Activated naive CD8-positive, alpha-beta T cell (primary cell): ENCODE results near the gene SLC18B1.

Source experiments
- H3K27ac Mint-ChIP-seq: one replicate; pipeline ENCODE4 v1.8.0; 2021; ENCODE audit warnings: mixed read lengths
- H3K27me3 Mint-ChIP-seq: one replicate; pipeline ENCODE4 v1.8.0; 2021; ENCODE audit warnings: mixed read lengths
- H3K36me3 Mint-ChIP-seq: one replicate; pipeline ENCODE4 v1.8.0; 2021; ENCODE audit warnings: mixed read lengths
- H3K4me1 Mint-ChIP-seq: one replicate; pipeline ENCODE4 v1.8.0; 2021; ENCODE audit warnings: low read depth, mixed read lengths
- H3K4me3 Mint-ChIP-seq: one replicate; pipeline ENCODE4 v1.8.0; 2021; ENCODE audit warnings: mild to moderate bottlenecking, mixed read lengths
- H3K9me3 Mint-ChIP-seq: one replicate; pipeline ENCODE4 v1.8.0; 2021; ENCODE audit warnings: low read depth, mixed read lengths

Gene SLC18B1

GRCh38 chr6:132736239-132736638 lies 62.2 kb downstream of the SLC18B1 start:
- H3K27ac Mint-ChIP-seq = no peak overlapping the region
- peaks cover 10% of the 10 kb centered on the region for H3K9me3 Mint-ChIP-seq

GRCh38 chr6:132734694-132735236 lies 63.7 kb downstream of the SLC18B1 start:
- Mint-ChIP-seq H3K4me1 (peaks cover 12% of the 10 kb centered on the region), H3K27me3 (no peaks in the 10 kb centered on the region), H3K36me3 (peaks cover 11% of the 10 kb centered on the region), H3K4me3 (no peak overlapping the region), H3K9me3 (peaks cover 9% of the 10 kb centered on the region), H3K27ac (no peak overlapping the region)

More at GRCh38 chr6:132736239-132736638, 62.2 kb downstream of the SLC18B1 start:
- Mint-ChIP-seq H3K4me3 (no peak overlapping the region), H3K4me1 (peaks cover 12% of the 10 kb centered on the region), H3K36me3 (peaks cover 17% of the 10 kb centered on the region), H3K27me3 (no peaks in the 10 kb centered on the region)

DNA sequence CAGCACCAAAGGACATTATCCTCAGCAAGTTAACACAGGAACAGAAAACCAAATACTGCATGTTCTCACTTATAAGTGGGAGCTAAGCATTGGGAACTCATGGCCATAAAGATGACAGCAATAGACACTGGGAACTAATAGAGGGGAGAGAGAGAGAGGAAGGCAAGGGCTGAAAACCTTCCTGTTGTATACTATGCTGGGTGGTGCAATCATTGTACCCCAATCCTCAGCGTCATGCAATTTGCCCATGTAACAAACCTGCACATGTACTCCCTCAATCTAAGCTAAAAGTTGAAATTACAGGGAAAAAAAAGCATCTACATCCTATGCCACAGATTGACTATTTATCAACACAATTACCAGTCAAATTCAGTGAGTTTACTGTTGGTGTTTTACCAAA lies 64.6 kb downstream of the SLC18B1 start:
- Mint-ChIP-seq H3K36me3 (peaks cover 6% of the 10 kb centered on the region), H3K27ac (no peak overlapping the region), H3K9me3 (peaks cover 5% of the 10 kb centered on the region), H3K4me1 (peaks cover 12% of the 10 kb centered on the region), H3K4me3 (no peak overlapping the region), H3K27me3 (no peaks in the 10 kb centered on the region)

GRCh38 chr6:132733283-132733682 lies 65.2 kb downstream of the SLC18B1 start:
- Mint-ChIP-seq H3K27ac (no peak overlapping the region), H3K27me3 (no peaks in the 10 kb centered on the region), H3K4me3 (no peak overlapping the region), H3K9me3 (peaks cover 3% of the 10 kb centered on the region), H3K36me3 (peaks cover 4% of the 10 kb centered on the region), H3K4me1 (peaks cover 12% of the 10 kb centered on the region)

DNA sequence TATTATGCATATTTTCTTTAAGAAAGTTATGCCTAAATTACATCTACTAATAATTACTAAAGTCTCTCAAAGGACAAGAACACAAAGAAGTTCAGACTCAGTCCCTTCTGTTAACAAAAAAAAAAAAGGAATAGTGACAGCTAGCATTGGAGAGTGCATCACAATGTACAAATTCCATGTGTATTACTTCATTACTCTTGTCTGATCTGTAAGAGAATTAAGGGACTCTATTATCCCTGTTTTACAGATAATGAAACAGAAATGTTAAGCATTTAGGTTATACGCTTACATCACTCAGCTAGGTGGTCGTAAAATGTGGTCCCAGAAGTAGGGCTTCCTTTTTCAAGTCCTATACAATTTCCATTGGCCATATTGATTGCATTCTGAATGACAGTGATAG lies 67.4 kb downstream of the SLC18B1 start:
- no peak overlapping the region for H3K4me3 Mint-ChIP-seq
- no peaks in the 10 kb centered on the region for H3K9me3 Mint-ChIP-seq
- no peaks in the 10 kb centered on the region for H3K27me3 Mint-ChIP-seq
- H3K4me1 Mint-ChIP-seq = peaks cover 2% of the 10 kb centered on the region
- no peaks in the 10 kb centered on the region for H3K36me3 Mint-ChIP-seq
- no peak overlapping the region for H3K27ac Mint-ChIP-seq

DNA sequence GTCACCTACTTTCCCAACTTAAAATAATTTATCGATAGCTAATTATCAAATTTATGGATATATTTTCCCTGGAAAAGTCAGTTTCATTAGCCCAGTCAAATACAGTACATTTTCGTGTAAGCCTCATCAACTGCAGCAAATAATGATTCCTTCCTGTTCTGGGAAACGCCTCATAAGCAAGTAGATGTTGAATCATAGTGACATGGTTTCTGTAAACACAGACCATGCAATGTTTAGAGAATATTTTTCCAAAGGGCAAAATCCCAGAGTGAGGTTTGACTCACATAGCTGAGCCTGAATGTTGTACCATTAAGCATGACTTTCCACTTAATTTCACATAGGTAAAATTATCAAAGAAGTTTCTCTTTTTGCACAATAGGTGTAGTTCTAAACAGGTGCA lies 67.9 kb downstream of the SLC18B1 start:
- Mint-ChIP-seq H3K4me3 (no peak overlapping the region), H3K9me3 (no peaks in the 10 kb centered on the region), H3K27ac (no peak overlapping the region), H3K36me3 (no peaks in the 10 kb centered on the region), H3K27me3 (no peaks in the 10 kb centered on the region), H3K4me1 (no peaks in the 10 kb centered on the region)

GRCh38 chr6:132728616-132729015 lies 69.8 kb downstream of the SLC18B1 start:
- Mint-ChIP-seq H3K9me3 (no peaks in the 10 kb centered on the region), H3K27ac (no peak overlapping the region), H3K4me3 (no peak overlapping the region), H3K36me3 (no peaks in the 10 kb centered on the region), H3K27me3 (no peaks in the 10 kb centered on the region), H3K4me1 (no peaks in the 10 kb centered on the region)

GRCh38 chr6:132726608-132726975 lies 71.8 kb downstream of the SLC18B1 start:
- H3K27ac Mint-ChIP-seq = no peak overlapping the region
- no peaks in the 10 kb centered on the region for H3K27me3 Mint-ChIP-seq
- H3K4me3 Mint-ChIP-seq = no peak overlapping the region
- no peaks in the 10 kb centered on the region for H3K36me3 Mint-ChIP-seq
- no peaks in the 10 kb centered on the region for H3K9me3 Mint-ChIP-seq
- H3K4me1 Mint-ChIP-seq = no peaks in the 10 kb centered on the region

DNA sequence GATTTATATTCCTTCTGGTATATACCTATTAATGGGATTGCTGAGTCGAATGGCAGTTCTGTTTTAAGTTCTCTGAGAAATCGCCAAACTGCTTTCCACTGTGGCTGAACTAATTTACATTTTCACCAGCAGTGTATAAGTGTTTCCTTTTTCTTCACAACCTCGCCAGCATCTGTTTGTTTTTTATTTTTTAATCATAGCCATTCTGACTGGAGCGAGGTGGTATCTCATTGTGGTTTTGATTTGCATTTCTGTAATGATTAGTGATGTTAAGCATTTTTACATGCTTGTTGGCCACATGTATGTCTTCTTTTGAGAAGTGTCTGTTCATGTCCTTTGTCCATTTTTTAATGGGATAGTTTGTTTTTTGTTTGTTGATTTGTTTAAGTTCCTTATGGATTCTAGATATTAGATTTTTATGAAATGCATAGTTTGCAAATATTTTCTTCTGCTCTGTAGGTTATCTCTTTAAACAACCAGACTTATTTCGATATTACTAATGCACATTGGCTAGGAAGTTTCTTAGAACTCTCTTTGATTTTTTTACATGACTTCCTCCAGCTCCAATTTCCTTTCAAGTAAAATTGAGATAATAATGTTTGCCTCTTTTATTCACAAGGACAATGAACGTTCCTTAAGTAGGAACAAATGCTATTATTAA lies 72.4 kb downstream of the SLC18B1 start:
- Mint-ChIP-seq H3K4me1 (no peaks in the 10 kb centered on the region), H3K4me3 (no peak overlapping the region), H3K36me3 (no peaks in the 10 kb centered on the region), H3K27ac (no peak overlapping the region), H3K27me3 (no peaks in the 10 kb centered on the region), H3K9me3 (no peaks in the 10 kb centered on the region)

GRCh38 chr6:132725471-132725870 lies 73.0 kb downstream of the SLC18B1 start:
- H3K36me3 Mint-ChIP-seq = no peaks in the 10 kb centered on the region
- no peak overlapping the region for H3K27ac Mint-ChIP-seq
- no peak overlapping the region for H3K4me3 Mint-ChIP-seq
- H3K9me3 Mint-ChIP-seq = no peaks in the 10 kb centered on the region
- H3K27me3 Mint-ChIP-seq = no peaks in the 10 kb centered on the region
- no peaks in the 10 kb centered on the region for H3K4me1 Mint-ChIP-seq

- no peaks in the 10 kb centered on the region for H3K4me1 Mint-ChIP-seq
- no peaks in the 10 kb centered on the region for H3K36me3 Mint-ChIP-seq
- no peak overlapping the region for H3K27ac Mint-ChIP-seq
- H3K4me3 Mint-ChIP-seq = no peak overlapping the region
- H3K27me3 Mint-ChIP-seq = peaks cover 4% of the 10 kb centered on the region
- no peaks in the 10 kb centered on the region for H3K9me3 Mint-ChIP-seq
Observed at GRCh38 chr6:132719736-132720448, 78.5 kb downstream of the SLC18B1 start.
